OCI-LY1 (cell line): ENCODE measurements around the gene OSBPL2.

Experiments
- H2AFZ ChIP-seq: fragments of 200-600 bp; sonication (generic), shearing (Covaris generic); 2 replicates; pipeline ENCODE4 v1.6.0; 2014; ENCODE audit warnings: antibody characterized with exemption, mild to moderate bottlenecking, low read length
- H3F3A ChIP-seq: fragments of 200-600 bp; sonication (generic), shearing (Covaris generic); 2 replicates; pipeline ENCODE4 v1.6.0; 2014; ENCODE audit warnings: mild to moderate bottlenecking, antibody characterized with exemption, low read length, moderate library complexity; ENCODE audit not compliant: insufficient read depth
- H3K27ac ChIP-seq: fragments of 200-600 bp; sonication (generic); 2 replicates; pipeline ENCODE4 v1.5.1; 2014; ENCODE audit warnings: low read length, mixed run types, mild to moderate bottlenecking, low read depth; ENCODE audit not compliant: poor library complexity, severe bottlenecking
- H3K27me3 ChIP-seq: fragments of 200-600 bp; sonication (generic); 2 replicates; pipeline ENCODE4 v1.6.0; 2014; ENCODE audit warnings: antibody characterized with exemption, mild to moderate bottlenecking, low read length, moderate library complexity; ENCODE audit not compliant: insufficient read depth
- H3K36me3 ChIP-seq: fragments of 200-600 bp; sonication (generic); 2 replicates; pipeline ENCODE4 v1.6.1; 2014; ENCODE audit warnings: mild to moderate bottlenecking, antibody characterized with exemption, low read length, moderate library complexity, mixed read lengths; ENCODE audit not compliant: insufficient read depth
- H3K4me1 ChIP-seq: fragments of 200-600 bp; sonication (generic); 2 replicates; pipeline ENCODE4 v1.5.1; 2014; ENCODE audit warnings: mild to moderate bottlenecking, low read length, moderate library complexity; ENCODE audit not compliant: insufficient read depth, severe bottlenecking
- H3K4me2 ChIP-seq: fragments of 200-600 bp; sonication (generic), shearing (Covaris generic); 2 replicates; pipeline ENCODE4 v1.6.1; 2014; ENCODE audit warnings: low read length
- H3K4me3 ChIP-seq: fragments of 200-600 bp; sonication (generic); 2 replicates; pipeline ENCODE4 v1.5.1; 2014; ENCODE audit warnings: low read length, low read depth, mild to moderate bottlenecking, mixed read lengths; ENCODE audit not compliant: poor library complexity, severe bottlenecking
- H3K79me2 ChIP-seq: fragments of 200-600 bp; shearing (Covaris generic); 2 replicates; pipeline ENCODE4 v1.6.1; 2016; ENCODE audit warnings: mixed run types, low read length, mixed read lengths; ENCODE audit not compliant: insufficient read depth
- H3K9ac ChIP-seq: fragments of 200-600 bp; sonication (generic), shearing (Covaris generic); 2 replicates; pipeline ENCODE4 v1.6.1; 2014; ENCODE audit warnings: mild to moderate bottlenecking, low read length, mixed read lengths
- H3K9me2 ChIP-seq: fragments of 200-600 bp; sonication (generic), shearing (Covaris generic); 2 replicates; pipeline ENCODE4 v1.6.1; 2014; ENCODE audit warnings: low read depth, mild to moderate bottlenecking, low read length, mixed read lengths
- H3K9me3 ChIP-seq: fragments of 200-600 bp; shearing (Covaris generic); 2 replicates; pipeline ENCODE4 v1.6.1; 2014; ENCODE audit warnings: low read length, mixed read lengths
- H4K20me1 ChIP-seq: fragments of 200-600 bp; sonication (generic), shearing (Covaris generic); 2 replicates; pipeline ENCODE4 v1.6.0; 2016; ENCODE audit warnings: mild to moderate bottlenecking, low read length; ENCODE audit not compliant: insufficient read depth
- CTCF ChIP-seq: fragments of 200-600 bp; sonication (generic), shearing (Covaris generic); IDR thresholded peaks from 2 replicates; pipeline ENCODE4 v1.5.1; 2017; ENCODE audit warnings: mild to moderate bottlenecking, antibody characterized with exemption, low read length, moderate library complexity, mixed read lengths
- EZH2 ChIP-seq: fragments of 200-600 bp; sonication (generic), shearing (Covaris generic); IDR thresholded peaks from 2 replicates; pipeline ENCODE4 v1.8.0; 2017; ENCODE audit warnings: borderline replicate concordance, mixed run types, mild to moderate bottlenecking, antibody characterized with exemption, low read length, moderate library complexity, mixed read lengths

Gene OSBPL2

GRCh38 chr20:62317167-62317655 is 78.9 kb downstream of the OSBPL2 start:
- no peaks in the 10 kb centered on the region for H3K9me2 ChIP-seq
- H4K20me1 ChIP-seq, result no peaks in the 10 kb centered on the region
- no peaks in the 10 kb centered on the region for H3K4me1 ChIP-seq
- TF ChIP-seq EZH2 (no peak), CTCF (no peak)
- no peaks in the 10 kb centered on the region for H3K9me3 ChIP-seq
- no peak overlapping the region for H2AFZ ChIP-seq
- H3F3A ChIP-seq, result no peaks in the 10 kb centered on the region
- H3K79me2 ChIP-seq, result no peaks in the 10 kb centered on the region
- H3K27ac ChIP-seq, result no peak overlapping the region
- no peaks in the 10 kb centered on the region for H3K36me3 ChIP-seq
- no peaks in the 10 kb centered on the region for H3K27me3 ChIP-seq
- no peak overlapping the region for H3K9ac ChIP-seq
- no peak overlapping the region for H3K4me3 ChIP-seq
- H3K4me2 ChIP-seq, result no peak overlapping the region

- no peaks in the 10 kb centered on the region for H3K36me3 ChIP-seq
These were observed 80.4 kb downstream of the OSBPL2 start for GRCh38 chr20:62318400-62319345.

GRCh38 chr20:62319346-62319909 is 81.1 kb downstream of the OSBPL2 start:
- Histone ChIP-seq H3F3A (no peaks in the 10 kb centered on the region), H3K79me2 (no peaks in the 10 kb centered on the region), H3K4me2 (no peak overlapping the region), H3K4me1 (no peaks in the 10 kb centered on the region), H3K27me3 (no peaks in the 10 kb centered on the region), H3K9me2 (no peaks in the 10 kb centered on the region), H2AFZ (no peak overlapping the region), H3K9ac (no peak overlapping the region), H3K36me3 (no peaks in the 10 kb centered on the region), H4K20me1 (no peaks in the 10 kb centered on the region), H3K27ac (no peak overlapping the region), H3K9me3 (no peaks in the 10 kb centered on the region), H3K4me3 (no peak overlapping the region)
- TF ChIP-seq EZH2 (no peak), CTCF (no peak)

More at GRCh38 chr20:62318400-62319345, 80.4 kb downstream of the OSBPL2 start:
- no peak overlapping the region for H2AFZ ChIP-seq
- no peak overlapping the region for H3K4me3 ChIP-seq
- no peaks in the 10 kb centered on the region for H3K9me3 ChIP-seq
- no peaks in the 10 kb centered on the region for H4K20me1 ChIP-seq
- no peak overlapping the region for H3K27ac ChIP-seq
- no peaks in the 10 kb centered on the region for H3K27me3 ChIP-seq
- TF ChIP-seq EZH2, result no peak
- TF ChIP-seq CTCF, result no peak
- no peaks in the 10 kb centered on the region for H3K4me1 ChIP-seq
- H3F3A ChIP-seq, result no peaks in the 10 kb centered on the region
- no peaks in the 10 kb centered on the region for H3K9me2 ChIP-seq
- H3K79me2 ChIP-seq, result no peaks in the 10 kb centered on the region
- no peak overlapping the region for H3K9ac ChIP-seq
- H3K4me2 ChIP-seq, result no peak overlapping the region
